AG04450 (cell line): ENCODE data around the gene ZBTB7C. TPM values are rescaled to one million over a fixed set of nuclear protein-coding genes. Genes with fewer than 3 reads are reported as not detected.

Source experiments
- CTCF ChIA-PET: fragments of 300-600, 350-600 bp; formaldehyde crosslinking; extraction: SDS; loops from one replicate; lab custom pipeline; 2022; ENCODE audit warnings: antibody characterized with exemption, inconsistent platforms; lab: Charles Lee
- POLR2A ChIA-PET: fragments of 350-600 bp; formaldehyde crosslinking; extraction: SDS; loops from one replicate; lab custom pipeline; 2021; ENCODE audit warnings: antibody characterized with exemption, inconsistent platforms; lab: Yijun Ruan, JAX
- DNase-seq: peaks from one replicate; pipeline ENCODE4 v3.0.0-alpha.2; 2011; ENCODE audit warnings: low read depth, low spot score
- H3K27ac ChIP-seq: one replicate; pipeline ENCODE4 v1.5.1; 2012; ENCODE audit warnings: low read depth, low read length, control low read depth
- H3K27me3 ChIP-seq: one replicate; pipeline ENCODE4 v1.6.0; 2012; ENCODE audit warnings: low read length; ENCODE audit not compliant: control insufficient read depth, insufficient read depth
- H3K4me3 ChIP-seq: 2 replicates; pipeline ENCODE4 v1.5.1; 2011; ENCODE audit warnings: mild to moderate bottlenecking, low read depth, low read length, control low read depth
- H3K9me3 ChIP-seq: 2 replicates; pipeline ENCODE4 v1.5.1; 2012; ENCODE audit warnings: low read length; ENCODE audit not compliant: control insufficient read depth, insufficient read depth
- CTCF ChIP-seq: IDR thresholded peaks from 2 replicates; pipeline ENCODE4 v1.5.1; 2011; ENCODE audit warnings: low read depth, low read length, control low read depth, inconsistent platforms
- polyA plus RNA-seq: library from polyadenylated mRNA; depleted of rRNA; stranded (reverse); fragments of >200 nt; gene quantifications from 2 replicates; pipeline ENCODE4 v1.2.3, GENCODE V29; 2011

ZBTB7C gene
- polyA plus RNA-seq, 1 experiment, result not detected

- H3K27ac ChIP-seq, result no peak overlapping the region
- CTCF ChIA-PET, result interaction anchor here (1.1 kb wide), 1 partner anchor 223 kb away, joined by 3 read pairs; no protein-coding TSS in a partner anchor
- no peaks in the 10 kb centered on the region for H3K27me3 ChIP-seq
- H3K9me3 ChIP-seq, result no peaks in the 10 kb centered on the region
- no peak for TF ChIP-seq CTCF
- no peak overlapping the region for H3K4me3 ChIP-seq
- POLR2A ChIA-PET, result no interaction called here
- DNase-seq, result no peak
Measured at GRCh38 chr18:48222118-48222517, 187.1 kb downstream of the ZBTB7C start.

GRCh38 chr18:48219810-48220499 is 189.2 kb downstream of the ZBTB7C start:
- no peak for TF ChIP-seq CTCF
- DNase-seq, result no peak
- CTCF ChIA-PET, result no interaction called here
- H3K4me3 ChIP-seq, result no peak overlapping the region
- H3K9me3 ChIP-seq, result no peaks in the 10 kb centered on the region
- H3K27ac ChIP-seq, result no peak overlapping the region
- POLR2A ChIA-PET, result no interaction called here
- H3K27me3 ChIP-seq, result no peaks in the 10 kb centered on the region

- POLR2A ChIA-PET, result no interaction called here
- no peak overlapping the region for H3K27ac ChIP-seq
- no peak overlapping the region for H3K4me3 ChIP-seq
- no peaks in the 10 kb centered on the region for H3K27me3 ChIP-seq
- CTCF ChIA-PET, result no interaction called here
- no peak for DNase-seq
- TF ChIP-seq CTCF, result no peak
- no peaks in the 10 kb centered on the region for H3K9me3 ChIP-seq
Measured at GRCh38 chr18:48219037-48219809, 190.0 kb downstream of the ZBTB7C start.

GRCh38 chr18:48218285-48219022 is 190.7 kb downstream of the ZBTB7C start:
- no peak overlapping the region for H3K27ac ChIP-seq
- no peaks in the 10 kb centered on the region for H3K9me3 ChIP-seq
- no peak for TF ChIP-seq CTCF
- ChIA-PET POLR2A (no interaction called here), CTCF (no interaction called here)
- no peak overlapping the region for H3K4me3 ChIP-seq
- DNase-seq, result no peak
- H3K27me3 ChIP-seq, result no peaks in the 10 kb centered on the region
